NCI-H1417 (cell line): ENCODE data around the gene COL6A2.
"Not testable (repeated sequence)": the region's sequence is repeated elsewhere in the genome, so short reads cannot be mapped to it uniquely, and the experiment has no call there.

Experiments used
- DNase-seq, 3 experiments: peaks; one replicate each; lab custom pipeline; 2025; lab: John Stamatoyannopoulos, UW

COL6A2 gene

GRCh38 chr21:46061063-46061462, 36.8 kb upstream of the COL6A2 start:
- no peak for DNase-seq

- DNase-seq: no peak
Measured at GRCh38 chr21:46061518-46061917, 36.4 kb upstream of the COL6A2 start.

DNA sequence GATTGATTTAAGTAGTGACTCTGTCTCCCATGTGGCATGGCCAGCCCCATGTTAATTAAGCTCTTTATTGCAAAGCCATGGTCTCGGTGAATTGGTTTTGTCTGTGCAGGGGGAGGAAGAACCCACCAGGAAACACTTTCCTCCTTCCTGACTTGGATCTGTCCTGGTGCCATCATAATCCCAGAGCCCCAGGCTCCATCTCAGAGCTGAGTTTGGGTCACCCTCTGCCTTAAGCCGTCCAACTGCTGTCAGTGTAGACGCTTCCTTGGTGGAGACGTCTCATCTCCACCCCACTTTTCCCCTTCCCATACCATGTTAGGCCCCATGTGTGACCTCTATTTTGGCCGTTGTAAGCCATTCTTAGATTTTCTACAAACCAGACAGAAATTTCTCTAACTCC, 36.0 kb upstream of the COL6A2 start:
- DNase-seq: no peak

GRCh38 chr21:46062471-46063211, 35.3 kb upstream of the COL6A2 start:
- DNase-seq: no peak

DNA sequence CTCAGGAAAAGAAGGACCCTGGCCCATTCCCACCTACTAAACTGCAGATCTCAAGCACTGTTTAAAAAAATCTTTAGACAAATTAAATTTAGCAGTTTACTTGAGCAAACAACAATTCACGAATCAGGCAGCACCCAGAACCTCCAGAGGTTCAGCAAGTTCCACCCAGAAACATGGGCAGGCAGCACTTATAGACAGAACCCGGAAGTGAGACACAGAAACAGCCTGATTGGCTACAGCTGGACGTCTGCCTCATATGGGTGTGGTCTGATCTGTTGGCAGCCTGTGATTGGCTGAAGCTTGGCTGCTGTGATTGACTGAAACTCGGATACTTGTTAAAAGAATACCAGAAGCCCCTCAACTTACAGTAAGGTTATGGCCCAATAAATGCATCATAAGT, 34.7 kb upstream of the COL6A2 start:
- DNase-seq: no peak

GRCh38 chr21:46063734-46064680, 33.9 kb upstream of the COL6A2 start:
- no peak for DNase-seq

- no peak for DNase-seq
Measured at GRCh38 chr21:46064870-46065214, 33.1 kb upstream of the COL6A2 start.

- DNase-seq: no peak
Measured at GRCh38 chr21:46065215-46065913, 32.5 kb upstream of the COL6A2 start.

DNA sequence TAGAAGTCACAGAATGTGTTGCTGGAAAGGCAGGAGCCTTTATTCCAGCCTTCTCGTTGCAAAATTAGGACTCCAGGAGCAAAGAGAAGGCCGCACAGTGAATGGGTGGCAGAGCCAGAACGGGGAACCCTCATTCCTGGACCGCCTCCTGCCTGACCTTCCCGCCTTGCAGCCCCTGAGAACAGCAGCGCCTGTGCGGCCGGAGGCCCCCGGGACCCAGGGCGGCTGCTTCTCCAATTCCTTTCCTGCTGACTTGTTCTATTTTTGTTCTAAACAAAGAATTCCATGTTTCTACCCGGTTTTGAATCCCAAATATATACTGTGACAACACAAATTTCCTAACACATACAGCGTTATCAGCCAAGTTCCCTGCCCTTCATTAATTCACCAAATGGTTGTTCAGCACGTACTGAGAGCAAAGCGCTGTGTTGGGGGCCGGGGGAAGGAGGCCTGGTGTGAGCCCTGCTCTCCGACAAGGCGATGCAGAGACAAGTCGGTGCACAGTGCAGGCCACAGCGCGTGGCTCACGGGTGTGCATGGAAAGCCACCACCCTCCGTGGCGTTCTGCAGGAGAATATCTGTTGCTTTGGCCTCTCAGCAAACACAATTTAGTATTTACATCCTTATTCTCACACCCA, 31.9 kb upstream of the COL6A2 start:
- no peak for DNase-seq

DNA sequence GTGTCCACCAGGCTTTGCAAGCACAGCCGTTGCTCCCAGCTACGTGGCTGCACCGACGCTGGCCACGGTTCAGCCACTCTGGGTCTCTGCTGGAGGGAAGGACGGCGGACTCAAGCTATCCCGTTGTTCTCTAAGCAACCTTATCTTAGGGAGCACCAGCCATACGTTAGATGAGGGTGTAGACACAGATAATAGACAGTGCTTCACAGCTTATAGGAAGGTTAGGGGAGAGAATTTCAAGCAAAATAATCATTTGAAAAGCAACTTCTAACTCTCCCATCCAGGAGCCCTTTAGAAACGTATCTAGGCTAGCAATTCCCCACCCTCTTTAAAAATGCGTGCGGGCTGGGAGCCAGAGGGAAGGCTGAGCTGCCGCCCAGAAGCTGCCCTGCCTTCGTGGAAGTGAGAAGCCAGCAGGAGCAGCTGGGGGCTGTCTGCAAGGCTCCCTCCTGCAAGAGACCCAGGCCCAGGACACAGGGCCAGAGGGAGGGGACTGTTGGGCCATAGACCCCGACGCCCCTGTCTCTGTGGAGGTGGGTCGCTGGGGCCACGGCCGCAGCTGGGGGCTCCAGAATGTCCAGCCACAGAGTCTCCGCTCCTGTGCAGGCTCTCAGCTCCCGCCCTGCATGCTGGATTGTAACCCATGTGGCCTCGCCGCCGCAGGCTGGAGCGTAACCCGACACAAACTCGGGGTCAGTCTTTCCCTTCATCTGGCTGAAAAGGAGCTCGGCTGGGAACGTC, 31.2 kb upstream of the COL6A2 start:
- DNase-seq: no peak

DNA sequence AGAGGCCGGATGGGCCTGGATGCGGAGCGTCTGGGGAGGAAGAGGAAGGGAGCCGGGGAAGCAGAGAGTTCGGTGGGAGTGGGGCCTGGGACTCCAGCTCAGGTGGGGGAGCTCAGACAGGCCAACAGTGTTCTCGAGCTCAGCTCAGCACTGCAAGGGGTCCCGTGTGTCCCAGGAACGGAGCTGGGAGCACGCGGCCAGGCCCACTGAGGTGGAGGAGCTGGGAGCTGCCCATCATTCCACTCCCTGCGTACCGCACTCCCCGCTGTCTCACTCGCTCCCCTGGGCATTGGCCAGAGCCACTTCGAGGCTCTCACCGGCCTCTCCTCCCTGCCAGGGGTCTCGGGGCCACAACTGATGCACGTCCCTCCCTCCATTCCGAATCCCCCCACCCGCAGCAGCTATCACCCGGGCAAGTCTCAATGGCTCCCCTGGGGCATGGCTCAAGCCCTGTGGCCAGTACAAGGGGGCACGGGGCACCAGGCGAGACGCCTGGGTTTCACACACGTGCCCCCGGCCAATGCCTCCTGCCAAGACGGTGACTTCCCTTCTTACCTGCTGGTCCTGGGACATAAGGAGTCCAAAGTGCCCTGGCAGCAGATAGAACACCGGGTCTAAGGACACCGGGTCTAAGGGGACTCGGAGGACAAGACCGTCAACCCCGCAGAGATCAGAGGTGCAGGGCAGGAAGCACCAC, 30.3 kb upstream of the COL6A2 start:
- no peak for DNase-seq

DNA sequence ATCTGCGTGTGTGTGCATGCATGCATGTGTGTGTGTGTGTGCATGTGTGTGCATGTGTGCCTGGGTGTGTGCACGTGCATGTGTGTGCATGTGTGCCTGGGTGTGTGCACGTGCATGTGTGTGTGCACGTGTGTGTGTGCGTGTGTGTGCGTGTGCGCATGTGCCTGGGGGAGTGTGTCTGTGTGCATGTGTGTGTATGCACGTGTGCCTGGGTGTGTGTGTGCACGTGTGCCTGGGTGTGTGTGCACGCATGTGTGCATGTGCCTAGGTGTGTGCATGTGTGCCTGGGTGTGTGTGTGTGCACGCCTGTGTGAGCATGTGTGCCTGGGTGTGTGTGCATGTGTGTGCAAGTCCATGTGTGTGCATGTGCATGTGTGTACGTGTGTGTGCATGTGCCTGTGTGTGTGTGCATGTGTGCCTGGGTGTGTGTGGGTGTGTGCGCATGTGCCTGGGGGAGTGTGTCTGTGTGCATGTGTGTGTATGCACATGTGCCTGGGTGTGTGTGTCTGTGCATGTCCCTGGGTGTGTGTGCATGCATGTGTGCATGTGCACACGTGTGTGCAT, 29.3 kb upstream of the COL6A2 start:
- DNase-seq: no peak

- DNase-seq: no peak
Measured at GRCh38 chr21:46069166-46069565, 28.7 kb upstream of the COL6A2 start.

- no peak for DNase-seq
Measured at GRCh38 chr21:46069719-46070279, 28.1 kb upstream of the COL6A2 start.

DNA sequence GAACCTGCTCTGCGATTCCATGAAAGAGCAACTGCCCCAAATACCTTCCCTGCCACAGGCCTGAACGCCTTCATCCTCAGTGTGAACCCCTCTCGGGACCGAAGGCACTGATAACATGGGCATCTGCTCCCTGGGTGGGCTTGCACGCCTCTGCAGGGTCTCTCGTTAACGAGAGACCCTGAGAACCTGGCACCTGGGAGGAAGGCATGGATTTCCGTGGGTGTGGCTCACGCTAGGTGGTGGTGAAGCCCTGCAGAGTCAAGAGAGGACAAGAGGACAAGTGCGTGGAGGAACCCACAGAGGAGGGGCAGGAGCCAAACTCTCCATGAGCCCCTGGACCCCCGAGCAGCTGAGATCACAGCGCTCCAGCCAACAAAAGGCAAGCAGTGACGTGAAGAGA, 26.8 kb upstream of the COL6A2 start:
- DNase-seq: no peak

- not testable (repeated sequence) for DNase-seq
Measured at GRCh38 chr21:46076724-46077123, 21.2 kb upstream of the COL6A2 start.

- no peak for DNase-seq
Measured at GRCh38 chr21:46077674-46078101, 20.2 kb upstream of the COL6A2 start.

GRCh38 chr21:46078322-46078977, 19.5 kb upstream of the COL6A2 start:
- DNase-seq: no peak

DNA sequence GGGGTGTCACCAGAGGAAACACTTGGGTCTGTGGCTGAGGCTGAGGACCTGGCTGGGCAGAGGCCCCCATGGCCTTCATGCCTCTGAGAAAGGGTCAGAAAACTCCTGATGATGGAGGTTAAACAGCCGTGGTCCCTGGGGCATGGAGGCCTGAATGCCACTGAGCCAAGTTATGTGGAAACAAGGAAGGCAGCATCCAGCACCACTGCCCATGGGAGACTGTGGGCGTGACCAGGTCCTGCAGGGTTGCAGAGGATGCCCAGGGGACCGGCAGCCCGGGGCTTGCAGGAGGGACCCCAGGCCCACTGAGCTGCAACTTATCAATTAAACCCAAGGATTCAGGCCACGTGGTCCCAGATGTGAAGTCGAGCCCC, 18.9 kb upstream of the COL6A2 start:
- no peak for DNase-seq
